Caco-2 (cell line): ENCODE results near the gene TAF8. TPM values are rescaled to one million over a fixed set of nuclear protein-coding genes. Genes with fewer than 3 reads are reported as not detected.

Source experiments
- BruUV-seq: library from RNA; stranded (reverse); fragments of 400-500 nt; replicated peaks from 2 replicates; lab custom pipeline; 2021; lab: Mats Ljungman, UMichigan
- CTCF ChIA-PET: fragments of 300-600 bp; sonication (Branson Sonifier 250); formaldehyde crosslinking; loops from one replicate; lab custom pipeline; 2022; ENCODE audit warnings: antibody characterized with exemption; lab: Charles Lee
- POLR2A ChIA-PET: fragments of 300-600 bp; sonication (Branson Sonifier 250); formaldehyde crosslinking; loops from one replicate; lab custom pipeline; 2022; ENCODE audit warnings: antibody characterized with exemption; lab: Charles Lee
- DNase-seq, 2 experiments: peaks; one replicate each; pipeline versions ENCODE4 v3.0.0 to v3.0.0-alpha.2; 2020 to 2022
- H3K27me3 ChIP-seq: replicated peaks from 2 replicates; pipeline ENCODE4 v1.6.0; 2011; ENCODE audit warnings: low read length; ENCODE audit not compliant: control insufficient read depth, insufficient read depth
- H3K36me3 ChIP-seq: 2 replicates; pipeline ENCODE4 v1.5.1; 2011; ENCODE audit warnings: low read length; ENCODE audit not compliant: control insufficient read depth, insufficient read depth
- H3K4me1 ChIP-seq: fragments of 250-450 bp; sonication (Bioruptor Pico); 2 replicates; pipeline ENCODE4 v1.5.1; 2020; ENCODE audit warnings: mild to moderate bottlenecking
- H3K4me3 ChIP-seq: 2 replicates; pipeline ENCODE4 v1.5.1; 2011; ENCODE audit warnings: low read depth, mild to moderate bottlenecking, control low read depth, low read length
- H3K9me3 ChIP-seq: fragments of 250-450 bp; sonication (Bioruptor Pico); 2 replicates; pipeline ENCODE4 v1.5.1; 2020; ENCODE audit warnings: mild to moderate bottlenecking, moderate library complexity
- H3K27ac Mint-ChIP-seq: one replicate; pipeline ENCODE4 v1.8.0; 2022; ENCODE audit warnings: mixed read lengths; ENCODE audit not compliant: unreplicated experiment
- H3K27me3 Mint-ChIP-seq: one replicate; pipeline ENCODE4 v1.8.0; 2022; ENCODE audit warnings: mixed read lengths; ENCODE audit not compliant: insufficient read depth, unreplicated experiment
- H3K36me3 Mint-ChIP-seq: one replicate; pipeline ENCODE4 v1.8.0; 2022; ENCODE audit warnings: mild to moderate bottlenecking, mixed read lengths; ENCODE audit not compliant: insufficient read depth, unreplicated experiment
- H3K4me1 Mint-ChIP-seq: one replicate; pipeline ENCODE4 v1.8.0; 2022; ENCODE audit warnings: low read depth, mixed read lengths; ENCODE audit not compliant: unreplicated experiment
- H3K4me3 Mint-ChIP-seq: one replicate; pipeline ENCODE4 v1.8.0; 2022; ENCODE audit warnings: mild to moderate bottlenecking, moderate library complexity, mixed read lengths; ENCODE audit not compliant: unreplicated experiment
- H3K9me3 Mint-ChIP-seq: one replicate; pipeline ENCODE4 v1.8.0; 2022; ENCODE audit warnings: mixed read lengths; ENCODE audit not compliant: unreplicated experiment
- intact Hi-C: fragments of 100-400 bp; cut with micrococcal nuclease; formaldehyde crosslinking; loops from one replicate; pipeline ENCODE4 v1.10.0; 2022; ENCODE audit not compliant: unreplicated experiment
- total RNA-seq: library from RNA; stranded (reverse); gene quantifications from 2 replicates; pipeline ENCODE4 v1.2.3, GENCODE V29; 2022
- TF ChIP-seq, protein P1 (sequence below), 2 experiments: fragments of 200-600 bp in 1 of 2; IDR thresholded peaks; 1 replicate in 1 of 2; 2 replicates in 1 of 2; pipeline versions ENCODE4 v1.5.1 to v1.8.0; 2011 to 2022; ENCODE audit warnings: antibody characterized with exemption in 1 of 2, control low read depth in 1 of 2, inconsistent platforms in 1 of 2, low read depth in 1 of 2, low read length in 1 of 2, mild to moderate bottlenecking in 1 of 2, moderate library complexity in 1 of 2; ENCODE audit not compliant: insufficient read depth in 1 of 2, severe bottlenecking in 1 of 2, unreplicated experiment in 1 of 2

The TAF8 gene
- total RNA-seq, 1 experiment from 2014 or later, result 37.7 TPM

DNA sequence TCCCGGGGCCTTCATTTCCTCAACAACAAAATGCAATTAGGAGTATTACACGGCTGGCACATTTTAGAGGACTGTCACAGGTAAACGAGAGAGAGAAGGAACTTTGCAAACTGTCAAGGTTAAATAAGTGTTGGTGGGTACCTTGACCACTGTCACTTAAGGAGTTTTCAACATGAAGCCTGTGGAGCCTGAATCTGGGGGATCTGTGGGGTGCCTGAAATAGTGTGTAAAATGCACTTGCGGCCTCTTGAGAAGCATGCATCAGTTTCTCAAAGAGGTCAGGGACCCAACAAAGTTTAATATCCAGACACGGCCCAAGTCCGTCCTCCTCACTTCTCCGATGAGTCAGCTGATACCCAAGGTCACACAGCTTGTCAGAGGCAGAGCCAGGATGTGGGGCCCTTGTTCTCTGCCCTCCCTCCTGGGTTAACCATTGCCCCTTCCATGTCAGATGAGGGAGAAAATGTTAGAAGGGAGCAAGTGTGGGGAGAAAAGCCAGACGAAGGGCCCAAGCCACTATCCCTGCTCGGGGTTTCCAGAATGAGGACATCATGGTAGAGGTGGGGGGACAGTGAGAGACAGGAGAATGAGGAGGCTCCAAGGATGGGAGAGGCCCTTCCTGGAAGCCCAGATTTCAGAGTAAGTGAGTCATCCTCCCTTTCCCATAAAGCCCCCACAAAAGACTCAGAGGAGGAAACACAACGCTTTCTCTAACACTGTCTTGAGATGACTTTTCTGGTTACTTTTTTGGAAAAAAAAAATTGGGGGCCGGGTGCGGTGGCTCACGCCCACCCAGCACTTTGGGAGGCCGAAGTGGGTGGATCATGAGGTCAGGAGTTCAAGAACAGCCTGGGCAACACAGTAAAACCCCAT lies 49.9 kb downstream of the TAF8 start:
- no peaks in the 10 kb centered on the region for H3K9me3 Mint-ChIP-seq
- Histone ChIP-seq H3K9me3 (no peaks in the 10 kb centered on the region), H3K4me1 (0 out of 2 replicates have a peak, but pooled peaks cover 8% of the 10 kb centered on the region), H3K36me3 (no peaks in the 10 kb centered on the region), H3K27me3 (no peaks in the 10 kb centered on the region), H3K4me3 (no peak overlapping the region)
- H3K4me1 Mint-ChIP-seq, result peaks cover 16% of the 10 kb centered on the region
- no peak overlapping the region for H3K4me3 Mint-ChIP-seq
- BruUV-seq, result no TSS peak
- H3K27me3 Mint-ChIP-seq, result no peaks in the 10 kb centered on the region
- CTCF ChIA-PET, result interaction anchor here (0.6 kb wide), 1 partner anchor 62 kb away, joined by 3 read pairs; no protein-coding TSS in a partner anchor
- intact Hi-C loops, result no loop called here
- peaks cover 68% of the 10 kb centered on the region for H3K36me3 Mint-ChIP-seq
- TF ChIP-seq, protein P1, sequence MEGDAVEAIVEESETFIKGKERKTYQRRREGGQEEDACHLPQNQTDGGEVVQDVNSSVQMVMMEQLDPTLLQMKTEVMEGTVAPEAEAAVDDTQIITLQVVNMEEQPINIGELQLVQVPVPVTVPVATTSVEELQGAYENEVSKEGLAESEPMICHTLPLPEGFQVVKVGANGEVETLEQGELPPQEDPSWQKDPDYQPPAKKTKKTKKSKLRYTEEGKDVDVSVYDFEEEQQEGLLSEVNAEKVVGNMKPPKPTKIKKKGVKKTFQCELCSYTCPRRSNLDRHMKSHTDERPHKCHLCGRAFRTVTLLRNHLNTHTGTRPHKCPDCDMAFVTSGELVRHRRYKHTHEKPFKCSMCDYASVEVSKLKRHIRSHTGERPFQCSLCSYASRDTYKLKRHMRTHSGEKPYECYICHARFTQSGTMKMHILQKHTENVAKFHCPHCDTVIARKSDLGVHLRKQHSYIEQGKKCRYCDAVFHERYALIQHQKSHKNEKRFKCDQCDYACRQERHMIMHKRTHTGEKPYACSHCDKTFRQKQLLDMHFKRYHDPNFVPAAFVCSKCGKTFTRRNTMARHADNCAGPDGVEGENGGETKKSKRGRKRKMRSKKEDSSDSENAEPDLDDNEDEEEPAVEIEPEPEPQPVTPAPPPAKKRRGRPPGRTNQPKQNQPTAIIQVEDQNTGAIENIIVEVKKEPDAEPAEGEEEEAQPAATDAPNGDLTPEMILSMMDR (IDR thresholded peaks at IDR 0.05; ENCODE audit: insufficient read depth in 1 of 2, low read depth in 1 of 2, low read length in 1 of 2, severe bottlenecking in 1 of 2, unreplicated experiment in 1 of 2), result no peak
- H3K27ac Mint-ChIP-seq, result no peak overlapping the region
- DNase-seq, result no peak
- POLR2A ChIA-PET, result no interaction called here

- H3K9me3 Mint-ChIP-seq, result no peaks in the 10 kb centered on the region
- TF ChIP-seq, protein P1 (IDR thresholded peaks at IDR 0.05; ENCODE audit: insufficient read depth in 1 of 2, low read depth in 1 of 2, low read length in 1 of 2, severe bottlenecking in 1 of 2, unreplicated experiment in 1 of 2), result no peak
- Histone ChIP-seq H3K9me3 (no peaks in the 10 kb centered on the region), H3K36me3 (no peaks in the 10 kb centered on the region), H3K4me3 (no peak overlapping the region), H3K27me3 (no peaks in the 10 kb centered on the region), H3K4me1 (0 out of 2 replicates have a peak, but pooled peaks cover 8% of the 10 kb centered on the region)
- BruUV-seq, result no TSS peak
- intact Hi-C loops, result no loop called here
- H3K27me3 Mint-ChIP-seq, result no peaks in the 10 kb centered on the region
- no peak overlapping the region for H3K27ac Mint-ChIP-seq
- CTCF ChIA-PET, result no interaction called here
- no peak for DNase-seq
- POLR2A ChIA-PET, result no interaction called here
- H3K36me3 Mint-ChIP-seq, result peaks cover 69% of the 10 kb centered on the region
- H3K4me3 Mint-ChIP-seq, result no peak overlapping the region
- peaks cover 16% of the 10 kb centered on the region for H3K4me1 Mint-ChIP-seq
Measured at GRCh38 chr6:42101186-42101657, 50.9 kb downstream of the TAF8 start.

DNA sequence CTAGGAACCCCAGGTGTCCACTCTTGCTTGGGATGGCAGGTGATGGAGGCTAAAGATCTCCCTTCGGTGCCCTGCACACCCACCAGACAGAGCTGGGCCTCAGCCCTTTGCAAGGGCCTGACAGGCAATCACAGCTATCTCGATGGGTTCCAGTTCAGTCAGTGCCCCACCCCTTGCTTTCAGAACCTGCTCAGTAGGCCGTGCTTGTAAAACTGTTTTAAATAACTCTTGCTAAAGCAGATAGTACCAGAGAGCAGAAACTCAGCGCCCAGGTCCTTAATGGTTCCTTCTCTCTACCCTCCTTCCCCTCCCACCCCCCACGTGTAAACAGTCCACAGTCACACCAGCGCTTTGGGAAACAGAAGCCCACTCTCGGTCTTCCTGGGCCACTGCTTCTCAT lies 52.9 kb downstream of the TAF8 start:
- intact Hi-C loops, result no loop called here
- H3K4me1 ChIP-seq, result 0 out of 2 replicates have a peak, but pooled peaks cover 8% of the 10 kb centered on the region
- H3K27me3 Mint-ChIP-seq, result no peaks in the 10 kb centered on the region
- BruUV-seq, result no TSS peak
- no peaks in the 10 kb centered on the region for H3K27me3 ChIP-seq
- H3K36me3 Mint-ChIP-seq, result peaks cover 63% of the 10 kb centered on the region
- no peak overlapping the region for H3K4me3 ChIP-seq
- POLR2A ChIA-PET, result no interaction called here
- H3K4me3 Mint-ChIP-seq, result no peak overlapping the region
- CTCF ChIA-PET, result no interaction called here
- no peaks in the 10 kb centered on the region for H3K9me3 Mint-ChIP-seq
- no peak overlapping the region for H3K27ac Mint-ChIP-seq
- no peak for DNase-seq
- TF ChIP-seq, protein P1 (IDR thresholded peaks at IDR 0.05; ENCODE audit: insufficient read depth in 1 of 2, low read depth in 1 of 2, low read length in 1 of 2, severe bottlenecking in 1 of 2, unreplicated experiment in 1 of 2), result no peak
- no peaks in the 10 kb centered on the region for H3K9me3 ChIP-seq
- H3K4me1 Mint-ChIP-seq, result peaks cover 13% of the 10 kb centered on the region
- no peaks in the 10 kb centered on the region; the same call in 1 of the 2 replicates for H3K36me3 ChIP-seq
